Choroid plexus epithelial cell (primary cell): ENCODE results near the gene TRAF3IP1.
"Not testable (repeated sequence)": the region's sequence is repeated elsewhere in the genome, so short reads cannot be mapped to it uniquely, and the experiment has no call there.

ENCODE experiments used
- DNase-seq: peaks from one replicate; pipeline ENCODE4 v3.0.0-alpha.2; 2010; ENCODE audit warnings: low read depth
- H3K4me3 ChIP-seq: 2 replicates; pipeline ENCODE4 v1.5.1; 2011; ENCODE audit warnings: low read depth, mild to moderate bottlenecking, control low read depth, low read length, moderate library complexity
- CTCF ChIP-seq: conservative IDR thresholded peaks from 2 replicates; pipeline ENCODE4 v1.5.1; 2011; ENCODE audit warnings: low read depth, mild to moderate bottlenecking, control low read depth, inconsistent platforms, low read length, moderate library complexity

Gene TRAF3IP1

GRCh38 chr2:238304116-238304515 lies 16.2 kb upstream of the TRAF3IP1 start:
- no peak for DNase-seq
- no peak for TF ChIP-seq CTCF
- no peak overlapping the region for H3K4me3 ChIP-seq

GRCh38 chr2:238305092-238305862 lies 15.0 kb upstream of the TRAF3IP1 start:
- TF ChIP-seq CTCF = peak; percentile 46
- peak; percentile 32 for DNase-seq

GRCh38 chr2:238305965-238306671 lies 14.2 kb upstream of the TRAF3IP1 start:
- no peak overlapping the region for H3K4me3 ChIP-seq
- TF ChIP-seq CTCF = no peak
- DNase-seq = no peak

More at GRCh38 chr2:238305092-238305862, 15.0 kb upstream of the TRAF3IP1 start:
- no peak overlapping the region for H3K4me3 ChIP-seq

- H3K4me3 ChIP-seq = no peak overlapping the region
- TF ChIP-seq CTCF = no peak
- no peak for DNase-seq
Measured at GRCh38 chr2:238306672-238306998, 13.7 kb upstream of the TRAF3IP1 start.

- H3K4me3 ChIP-seq = no peak overlapping the region
- DNase-seq = no peak
- TF ChIP-seq CTCF = peak; percentile 40
Measured at GRCh38 chr2:238308177-238308576, 12.1 kb upstream of the TRAF3IP1 start.

- not testable (repeated sequence) for H3K4me3 ChIP-seq, DNase-seq
Measured at GRCh38 chr2:238310721-238311120, 9.6 kb upstream of the TRAF3IP1 start.

GRCh38 chr2:238313289-238313990 lies 6.9 kb upstream of the TRAF3IP1 start:
- no peak for TF ChIP-seq CTCF
- H3K4me3 ChIP-seq = no peak overlapping the region
- DNase-seq = no peak
